HUES6 (cell line): ENCODE results near the gene SAFB2.

ENCODE experiments used
- H3K27ac ChIP-seq: 2 replicates; pipeline ENCODE4 v1.7.0; 2013; ENCODE audit warnings: low read depth, mild to moderate bottlenecking, low read length, inconsistent platforms
- H3K27me3 ChIP-seq: 2 replicates; pipeline ENCODE4 v1.6.1; 2013; ENCODE audit warnings: low read length; ENCODE audit not compliant: control insufficient read depth, insufficient read depth
- H3K36me3 ChIP-seq: 2 replicates; pipeline ENCODE4 v1.6.1; 2013; ENCODE audit warnings: low read length; ENCODE audit not compliant: control insufficient read depth, insufficient read depth
- H3K4me1 ChIP-seq: 2 replicates; pipeline ENCODE4 v1.6.1; 2013; ENCODE audit warnings: low read length; ENCODE audit not compliant: control insufficient read depth, insufficient read depth
- H3K4me3 ChIP-seq: 2 replicates; pipeline ENCODE4 v1.5.1; 2013; ENCODE audit warnings: low read depth, low read length
- H3K9ac ChIP-seq: one replicate; pipeline ENCODE4 v1.6.1; 2013; ENCODE audit warnings: mild to moderate bottlenecking, low read length
- H3K9me3 ChIP-seq: 2 replicates; pipeline ENCODE4 v1.6.1; 2013; ENCODE audit warnings: low read depth, low read length; ENCODE audit not compliant: control insufficient read depth, insufficient read depth

SAFB2 gene

GRCh38 chr19:5579286-5579685, 43.3 kb downstream of the SAFB2 start:
- Histone ChIP-seq H3K27me3 (no peaks in the 10 kb centered on the region), H3K27ac (no peak overlapping the region), H3K9me3 (no peaks in the 10 kb centered on the region), H3K4me3 (no peak overlapping the region), H3K9ac (no peak overlapping the region), H3K4me1 (peaks cover 11% of the 10 kb centered on the region; the same call in 1 of the 2 replicates), H3K36me3 (no peaks in the 10 kb centered on the region)

- Histone ChIP-seq H3K9me3 (no peaks in the 10 kb centered on the region), H3K36me3 (no peaks in the 10 kb centered on the region), H3K4me3 (peak overlapping the region; percentile 28), H3K27me3 (no peaks in the 10 kb centered on the region), H3K27ac (no peak overlapping the region), H3K9ac (peak overlapping the region; percentile 3), H3K4me1 (peaks cover 11% of the 10 kb centered on the region; the same call in 1 of the 2 replicates)
Measured at GRCh38 chr19:5578097-5578846, 44.3 kb downstream of the SAFB2 start.

- Histone ChIP-seq H3K27me3 (no peaks in the 10 kb centered on the region), H3K4me3 (no peak overlapping the region), H3K9ac (no peak overlapping the region), H3K9me3 (no peaks in the 10 kb centered on the region), H3K4me1 (peaks cover 10% of the 10 kb centered on the region; the same call in 1 of the 2 replicates), H3K36me3 (no peaks in the 10 kb centered on the region), H3K27ac (no peak overlapping the region)
Measured at GRCh38 chr19:5575590-5575989, 47.0 kb downstream of the SAFB2 start.

GRCh38 chr19:5572556-5573286, 49.9 kb downstream of the SAFB2 start:
- no peaks in the 10 kb centered on the region for H3K36me3 ChIP-seq
- H3K9me3 ChIP-seq = no peaks in the 10 kb centered on the region
- H3K9ac ChIP-seq = no peak overlapping the region
- H3K27me3 ChIP-seq = peaks cover 7% of the 10 kb centered on the region
- H3K27ac ChIP-seq = no peak overlapping the region
- H3K4me1 ChIP-seq = peaks cover under 1% of the 10 kb centered on the region; the same call in 1 of the 2 replicates
- H3K4me3 ChIP-seq = no peak overlapping the region

- H3K27me3 ChIP-seq = peaks cover 16% of the 10 kb centered on the region
- H3K9ac ChIP-seq = no peak overlapping the region
- H3K9me3 ChIP-seq = no peaks in the 10 kb centered on the region
- no peaks in the 10 kb centered on the region for H3K36me3 ChIP-seq
- no peak overlapping the region for H3K4me3 ChIP-seq
- no peak overlapping the region for H3K27ac ChIP-seq
- no peaks in the 10 kb centered on the region for H3K4me1 ChIP-seq
Measured at GRCh38 chr19:5571777-5572176, 50.8 kb downstream of the SAFB2 start.

GRCh38 chr19:5567970-5568407, 54.6 kb downstream of the SAFB2 start:
- no peaks in the 10 kb centered on the region for H3K4me1 ChIP-seq
- H3K9ac ChIP-seq = no peak overlapping the region
- H3K27me3 ChIP-seq = peaks cover 35% of the 10 kb centered on the region
- no peaks in the 10 kb centered on the region for H3K36me3 ChIP-seq
- no peak overlapping the region for H3K27ac ChIP-seq
- H3K9me3 ChIP-seq = no peaks in the 10 kb centered on the region
- H3K4me3 ChIP-seq = peak overlapping the region; percentile 64

GRCh38 chr19:5567360-5567969, 55.1 kb downstream of the SAFB2 start, which contains the start of gene TINCR:
Gene TINCR (minus strand): TSS chr19:5567953.
- H3K27ac ChIP-seq = no peak within 1 kb of the TSS
- H3K9ac ChIP-seq = no peak within 1 kb of the TSS
- H3K9me3 ChIP-seq = no peaks in the 10 kb centered on the region
- peak within 1 kb of the TSS; percentile 64 for H3K4me3 ChIP-seq
- no peaks in the 10 kb centered on the region for H3K4me1 ChIP-seq
- no peaks in the 10 kb centered on the region for H3K36me3 ChIP-seq
- peaks cover 35% of the 10 kb centered on the region for H3K27me3 ChIP-seq

DNA sequence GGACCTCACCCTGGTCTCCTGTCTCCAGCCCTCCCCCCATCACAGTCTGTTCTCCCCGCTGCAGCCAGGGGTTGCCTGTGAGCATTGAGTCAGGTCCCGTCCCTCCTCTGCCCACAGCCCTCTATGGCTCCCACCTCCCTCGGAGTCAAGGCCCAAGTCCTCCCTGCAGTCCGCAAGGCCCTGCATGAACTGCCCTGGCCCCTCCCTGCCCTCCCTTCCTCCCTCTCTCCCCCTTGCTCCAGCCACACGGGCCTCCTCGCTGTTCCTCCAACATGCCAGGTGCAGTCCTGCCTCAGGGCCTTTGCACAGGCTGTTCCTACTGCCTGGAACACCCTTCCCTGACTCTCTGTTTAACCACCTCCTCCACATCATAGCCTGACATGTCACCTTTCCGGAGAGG, 57.6 kb downstream of the SAFB2 start:
- no peak overlapping the region for H3K27ac ChIP-seq
- H3K27me3 ChIP-seq = peaks cover 35% of the 10 kb centered on the region
- no peak overlapping the region for H3K9ac ChIP-seq
- H3K9me3 ChIP-seq = peaks cover 5% of the 10 kb centered on the region
- H3K4me1 ChIP-seq = peaks cover 13% of the 10 kb centered on the region
- H3K4me3 ChIP-seq = no peak overlapping the region
- H3K36me3 ChIP-seq = no peaks in the 10 kb centered on the region

- H3K9ac ChIP-seq = no peak overlapping the region
- H3K4me1 ChIP-seq = peaks cover 15% of the 10 kb centered on the region
- H3K27ac ChIP-seq = no peak overlapping the region
- H3K27me3 ChIP-seq = peaks cover 35% of the 10 kb centered on the region
- H3K36me3 ChIP-seq = no peaks in the 10 kb centered on the region
- H3K4me3 ChIP-seq = no peak overlapping the region
- peaks cover 5% of the 10 kb centered on the region for H3K9me3 ChIP-seq
Measured at GRCh38 chr19:5563935-5564612, 58.5 kb downstream of the SAFB2 start.

DNA sequence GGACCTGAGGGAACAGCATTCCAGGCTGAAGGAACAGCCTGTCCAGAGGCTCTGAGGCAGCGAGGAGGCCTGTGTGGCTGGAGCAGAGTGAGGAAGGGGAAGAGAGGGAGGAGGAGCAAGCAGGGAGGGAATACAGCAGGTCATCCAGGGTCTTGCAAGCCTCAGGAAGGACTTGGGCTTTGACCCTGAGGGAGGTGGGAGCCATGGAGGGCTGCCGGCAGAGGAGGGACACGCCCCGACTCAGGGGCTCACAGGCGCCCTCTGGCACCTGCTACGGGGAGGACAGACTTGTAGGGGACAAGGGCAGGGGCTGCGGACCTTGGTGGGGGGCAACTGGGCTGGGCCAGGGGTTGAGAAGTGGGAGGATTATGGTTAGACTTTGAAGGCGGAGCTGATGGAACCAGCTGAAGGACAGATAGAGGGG, 59.6 kb downstream of the SAFB2 start:
- Histone ChIP-seq H3K4me1 (peaks cover 16% of the 10 kb centered on the region), H3K36me3 (no peaks in the 10 kb centered on the region), H3K9me3 (peaks cover 5% of the 10 kb centered on the region), H3K9ac (no peak overlapping the region), H3K27me3 (peaks cover 30% of the 10 kb centered on the region), H3K4me3 (no peak overlapping the region), H3K27ac (no peak overlapping the region)
